GM10248 (cell line): ENCODE results near the gene CYLD.

Experiments used
- CTCF ChIA-PET: fragments of 300-600 bp; sonication (Branson Sonifier 250); formaldehyde crosslinking; extraction: SDS; loops from one replicate; lab custom pipeline; 2021; ENCODE audit warnings: antibody characterized with exemption; lab: Yijun Ruan, JAX
- POLR2A ChIA-PET: fragments of 350-650 bp; sonication (Branson Sonifier 250); formaldehyde crosslinking; extraction: SDS; loops from one replicate; lab custom pipeline; 2020; ENCODE audit warnings: antibody characterized with exemption; lab: Yijun Ruan, JAX
- DNase-seq: peaks from one replicate; pipeline ENCODE4 v3.0.0; 2012; ENCODE audit errors: extremely low spot score
- CTCF ChIP-seq: IDR thresholded peaks from 2 replicates; pipeline ENCODE4 v1.5.1; 2012; ENCODE audit warnings: mild to moderate bottlenecking, low read depth; ENCODE audit errors: extremely low read depth, missing control alignments, control extremely low read depth

The CYLD gene

GRCh38 chr16:50741781-50742575, at the start of gene CYLD:
CYLD (plus strand) TSS chr16:50742086; CDS start chr16:50749699, 7,613 bp downstream.
- DNase-seq: peak; percentile 98
- CTCF ChIA-PET: interaction anchor here (0.7 to 5.7 kb wide), 7 partner anchors 14 to 76 kb away, joined by 3 to 38 read pairs (median 6); no protein-coding TSS in a partner anchor
- no peak for TF ChIP-seq CTCF
- POLR2A ChIA-PET: interaction anchor here (0.8 to 1.7 kb wide), 6 partner anchors 16 to 64 kb away, joined by 3 to 10 read pairs (median 4); no protein-coding TSS in a partner anchor

- POLR2A ChIA-PET: no interaction called here
- TF ChIP-seq CTCF: no peak
- DNase-seq: no peak
- CTCF ChIA-PET: no interaction called here
These were observed 49.3 kb upstream of the CYLD start for GRCh38 chr16:50692644-50692998.

DNA sequence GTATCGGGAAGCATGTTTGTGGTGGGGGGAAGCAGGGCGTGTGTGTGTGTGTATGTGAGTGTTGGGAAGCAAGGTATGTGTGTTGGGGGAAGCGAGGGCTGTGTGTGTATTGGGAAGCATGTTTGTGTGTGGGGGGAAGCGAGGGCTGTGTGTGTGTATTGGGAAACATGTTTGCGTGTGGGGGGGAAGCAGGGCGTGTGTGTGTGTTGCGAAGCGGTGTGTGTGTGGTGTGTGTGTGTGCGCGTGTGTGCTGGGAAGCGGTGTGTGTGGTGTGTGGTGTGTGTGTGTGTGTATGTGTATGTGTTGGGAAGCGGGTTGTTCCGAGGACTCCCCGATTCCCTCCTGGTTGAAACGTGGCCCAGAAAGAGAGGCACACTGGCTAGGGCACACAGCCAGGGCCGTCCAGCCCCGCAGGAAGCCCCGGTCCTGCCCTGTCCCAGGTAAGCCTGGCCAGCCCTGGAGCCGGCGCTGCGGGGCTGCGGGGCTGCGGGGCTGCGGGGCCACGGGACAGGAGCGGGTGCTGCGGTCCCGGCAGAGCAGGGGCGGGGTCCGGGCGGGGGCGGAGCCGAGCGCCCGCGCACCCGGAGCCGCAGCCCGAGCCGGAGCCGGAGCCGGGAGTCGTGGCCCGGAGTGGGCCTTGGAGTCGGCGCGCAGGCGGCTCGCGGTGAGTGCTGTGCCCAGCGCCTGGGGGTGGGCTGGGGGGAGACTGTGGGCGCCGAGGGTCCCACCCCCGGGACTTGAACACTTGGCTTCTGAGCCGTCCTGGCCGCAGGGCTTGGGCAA, 48.7 kb upstream of the CYLD start, which contains the start of gene NOD2:
TSS of gene NOD2 (plus strand) at position 608 of the 783 bp plus-strand sequence. CDS start 5,890 bp downstream, outside the sequence.
- POLR2A ChIA-PET: no interaction called here
- CTCF ChIA-PET: no interaction called here
- peak; percentile 73 for DNase-seq
- no peak for TF ChIP-seq CTCF

DNA sequence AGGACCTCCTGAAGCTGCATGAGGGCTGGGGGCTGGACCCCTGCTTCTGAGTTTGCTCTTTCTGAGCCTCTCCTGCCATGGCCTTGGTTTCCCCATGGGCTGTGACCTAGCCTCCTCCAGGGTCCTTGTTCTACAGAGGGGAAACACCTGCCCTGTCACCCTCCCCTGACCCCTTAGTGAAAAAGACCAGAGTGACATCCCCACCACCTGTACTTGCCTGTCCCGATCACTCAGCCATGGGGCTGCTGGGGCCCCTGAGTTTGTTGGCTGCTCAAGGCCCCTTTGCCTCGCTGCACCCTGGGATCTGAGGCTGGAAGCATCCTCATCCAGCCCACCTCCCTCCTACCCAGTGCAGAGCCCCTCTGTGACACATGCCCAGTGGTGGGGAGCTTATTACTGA, 47.7 kb upstream of the CYLD start:
- ChIA-PET CTCF (interaction anchor here (0.9 to 1.9 kb wide), 4 partner anchors 13 to 42 kb away, joined by 3 to 8 read pairs (median 3); partner anchors contain the start of gene SNX20), POLR2A (interaction anchor here (0.5 kb wide), 1 partner anchor 527 kb away, joined by 3 read pairs; no protein-coding TSS in a partner anchor)

GRCh38 chr16:50695017-50696000, 46.6 kb upstream of the CYLD start:
- ChIA-PET CTCF (interaction anchor here (0.7 to 3.9 kb wide), 12 partner anchors 9 to 111 kb away, joined by 3 to 22 read pairs (median 4); partner anchors contain the start of gene SNX20), POLR2A (no interaction called here)

More for the DNA sequence above, 47.7 kb upstream of the CYLD start:
- peak; percentile 62 for DNase-seq
- no peak for TF ChIP-seq CTCF

More at GRCh38 chr16:50695017-50696000, 46.6 kb upstream of the CYLD start:
- DNase-seq: no peak
- no peak for TF ChIP-seq CTCF
